ENCODE results near the gene HDAC8.

DNA sequence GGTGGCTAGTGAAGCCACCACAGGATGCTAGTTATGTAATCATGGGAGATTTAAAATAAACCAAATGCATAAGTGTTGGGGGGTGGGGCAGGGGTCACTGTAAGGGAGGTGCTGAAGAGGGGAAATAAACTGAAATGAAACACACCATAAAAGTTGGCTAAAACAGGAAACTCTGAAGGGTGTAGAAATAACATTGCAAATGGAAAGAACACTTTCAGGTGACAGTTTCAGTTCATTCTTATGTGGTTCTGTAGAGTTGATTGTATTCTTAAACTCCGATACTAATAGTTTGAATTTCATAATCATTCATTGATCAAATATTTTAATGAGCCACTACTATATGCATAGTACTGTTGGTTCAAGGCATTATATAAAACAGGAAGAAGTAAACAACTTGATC lies 80.1 kb downstream of the HDAC8 start:
- TF ChIP-seq, protein P1, sequence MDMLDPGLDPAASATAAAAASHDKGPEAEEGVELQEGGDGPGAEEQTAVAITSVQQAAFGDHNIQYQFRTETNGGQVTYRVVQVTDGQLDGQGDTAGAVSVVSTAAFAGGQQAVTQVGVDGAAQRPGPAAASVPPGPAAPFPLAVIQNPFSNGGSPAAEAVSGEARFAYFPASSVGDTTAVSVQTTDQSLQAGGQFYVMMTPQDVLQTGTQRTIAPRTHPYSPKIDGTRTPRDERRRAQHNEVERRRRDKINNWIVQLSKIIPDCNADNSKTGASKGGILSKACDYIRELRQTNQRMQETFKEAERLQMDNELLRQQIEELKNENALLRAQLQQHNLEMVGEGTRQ (IDR thresholded peaks at IDR 0.05) = no peak
- TF ChIP-seq, protein P2, sequence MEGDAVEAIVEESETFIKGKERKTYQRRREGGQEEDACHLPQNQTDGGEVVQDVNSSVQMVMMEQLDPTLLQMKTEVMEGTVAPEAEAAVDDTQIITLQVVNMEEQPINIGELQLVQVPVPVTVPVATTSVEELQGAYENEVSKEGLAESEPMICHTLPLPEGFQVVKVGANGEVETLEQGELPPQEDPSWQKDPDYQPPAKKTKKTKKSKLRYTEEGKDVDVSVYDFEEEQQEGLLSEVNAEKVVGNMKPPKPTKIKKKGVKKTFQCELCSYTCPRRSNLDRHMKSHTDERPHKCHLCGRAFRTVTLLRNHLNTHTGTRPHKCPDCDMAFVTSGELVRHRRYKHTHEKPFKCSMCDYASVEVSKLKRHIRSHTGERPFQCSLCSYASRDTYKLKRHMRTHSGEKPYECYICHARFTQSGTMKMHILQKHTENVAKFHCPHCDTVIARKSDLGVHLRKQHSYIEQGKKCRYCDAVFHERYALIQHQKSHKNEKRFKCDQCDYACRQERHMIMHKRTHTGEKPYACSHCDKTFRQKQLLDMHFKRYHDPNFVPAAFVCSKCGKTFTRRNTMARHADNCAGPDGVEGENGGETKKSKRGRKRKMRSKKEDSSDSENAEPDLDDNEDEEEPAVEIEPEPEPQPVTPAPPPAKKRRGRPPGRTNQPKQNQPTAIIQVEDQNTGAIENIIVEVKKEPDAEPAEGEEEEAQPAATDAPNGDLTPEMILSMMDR (IDR thresholded peaks at IDR 0.05) = no peak
- TF ChIP-seq, protein P3, sequence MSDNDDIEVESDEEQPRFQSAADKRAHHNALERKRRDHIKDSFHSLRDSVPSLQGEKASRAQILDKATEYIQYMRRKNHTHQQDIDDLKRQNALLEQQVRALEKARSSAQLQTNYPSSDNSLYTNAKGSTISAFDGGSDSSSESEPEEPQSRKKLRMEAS (IDR thresholded peaks at IDR 0.05) = no peak
- no peak for TF ChIP-seq ZC3H11A (IDR thresholded peaks at IDR 0.05)
- TF ChIP-seq EHMT2 (IDR thresholded peaks at IDR 0.05; ENCODE audit: low read depth) = no peak

Measured in A549 (cell line).